ENCODE measurements around the gene TSR3. TPM values are rescaled to one million over a fixed set of nuclear protein-coding genes. Genes with fewer than 3 reads are reported as not detected.
A peak's percentile ranks its signal among the peaks of the same experiment; 100 is the strongest.

The TSR3 gene
- 38.2 TPM for total RNA-seq

DNA sequence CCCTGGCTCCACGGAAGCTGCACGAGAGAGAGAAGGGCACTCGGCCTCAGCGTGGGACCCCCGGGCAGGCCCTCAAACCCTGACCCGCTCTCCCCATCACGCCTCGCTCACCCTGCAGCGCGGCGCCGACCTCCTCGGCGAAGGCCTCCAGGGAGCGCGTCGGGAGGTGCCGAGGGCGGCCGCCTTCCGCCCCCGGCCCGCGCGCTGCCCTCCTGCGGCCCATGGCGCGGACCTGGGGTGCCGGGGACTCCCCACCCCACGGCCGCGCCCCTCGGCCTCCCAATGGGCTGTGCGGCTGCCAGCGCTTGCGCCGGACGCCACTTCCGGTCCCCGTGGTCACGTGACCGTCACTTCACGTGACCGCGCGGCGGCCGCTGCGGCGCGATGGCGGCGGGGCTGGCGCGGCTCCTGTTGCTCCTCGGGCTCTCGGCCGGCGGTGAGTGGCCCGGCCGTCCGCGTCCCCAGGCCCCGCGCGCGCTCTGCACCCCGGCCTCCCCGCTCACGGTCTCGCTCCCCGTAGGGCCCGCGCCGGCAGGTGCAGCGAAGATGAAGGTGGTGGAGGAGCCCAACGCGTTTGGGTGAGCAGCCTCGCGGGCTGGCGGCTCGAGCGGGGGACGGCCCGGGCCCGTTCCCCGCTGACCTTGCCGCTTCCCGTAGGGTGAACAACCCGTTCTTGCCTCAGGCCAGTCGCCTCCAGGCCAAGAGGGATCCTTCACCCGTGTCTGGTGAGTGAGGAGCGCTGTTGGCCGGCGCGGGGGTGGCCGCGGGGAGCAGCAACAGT is at the start of gene TSR3, which contains the start of gene GNPTG:
Gene TSR3, minus strand, starts transcription at position 297 of the 781 bp plus-strand sequence. Its CDS starts 74 bp downstream, at position 223.
Gene GNPTG, plus strand, starts transcription at position 350 of the 781 bp plus-strand sequence. Its CDS starts 35 bp downstream, at position 385.
- DNase-seq (ENCODE audit: low spot score) = peak; percentile 87

GRCh38 chr16:1401061-1401757 is 49.5 kb upstream of the TSR3 start:
- DNase-seq (ENCODE audit: low spot score) = no peak

DNA sequence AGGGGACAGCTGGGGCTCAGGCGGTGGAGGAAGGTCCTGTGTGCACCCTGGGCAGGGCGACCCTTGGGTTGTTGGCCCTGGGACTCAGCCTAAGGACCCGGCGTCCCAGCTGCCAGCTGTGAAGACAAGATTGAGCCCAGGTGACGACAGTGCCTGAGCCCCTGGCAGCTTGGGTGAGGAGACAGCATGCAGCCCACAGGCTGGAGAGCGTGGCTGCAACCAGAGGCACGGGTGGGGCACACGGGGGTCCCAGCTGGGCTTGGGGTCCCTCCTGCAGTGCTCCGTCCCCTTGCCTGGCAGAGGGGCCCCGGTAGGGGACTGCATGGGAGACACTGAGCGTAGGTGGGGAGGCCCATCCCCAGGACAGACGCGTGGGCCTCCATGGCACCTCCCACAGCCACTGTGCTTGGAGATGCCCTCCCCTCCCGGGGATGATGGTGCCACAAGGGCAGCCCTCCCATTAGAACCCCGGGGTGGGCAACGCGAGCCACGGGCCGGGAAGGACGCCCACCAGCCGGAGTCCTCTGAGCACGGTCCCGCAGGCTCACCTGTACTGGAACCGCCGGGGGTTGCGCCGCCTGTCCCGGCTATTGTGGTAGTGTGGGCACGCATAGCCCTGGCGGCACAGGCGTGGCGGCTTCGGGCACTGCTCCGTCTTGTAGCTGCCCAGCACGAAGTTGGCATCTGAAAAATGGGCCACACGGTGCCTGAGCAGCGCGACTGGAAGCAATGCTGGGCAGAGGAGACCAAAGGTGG is 47.3 kb upstream of the TSR3 start:
- DNase-seq (ENCODE audit: low spot score) = no peak

DNA sequence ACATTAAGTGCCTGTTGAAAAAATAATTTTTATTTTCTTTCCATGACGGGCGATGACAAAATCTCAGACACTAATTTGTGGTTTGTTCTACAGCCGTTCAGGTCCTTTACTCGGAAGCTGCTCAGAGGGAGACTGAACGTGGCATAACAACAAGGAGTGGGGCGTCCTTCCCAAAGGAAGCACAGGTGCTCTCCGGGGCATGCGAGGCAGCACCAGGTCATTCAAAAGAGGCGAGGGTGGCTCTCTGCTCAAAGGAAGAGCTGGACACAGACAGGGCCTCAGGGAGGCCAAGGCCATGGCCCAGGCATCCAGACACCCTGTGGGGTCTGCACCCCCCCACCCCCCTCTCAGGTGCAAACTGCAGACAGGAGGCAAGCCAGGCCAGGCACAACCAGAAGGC is 46.7 kb upstream of the TSR3 start:
- DNase-seq (ENCODE audit: low spot score) = no peak

- DNase-seq (ENCODE audit: low spot score) = no peak
Measured at GRCh38 chr16:1397779-1398178, 46.1 kb upstream of the TSR3 start.

DNA sequence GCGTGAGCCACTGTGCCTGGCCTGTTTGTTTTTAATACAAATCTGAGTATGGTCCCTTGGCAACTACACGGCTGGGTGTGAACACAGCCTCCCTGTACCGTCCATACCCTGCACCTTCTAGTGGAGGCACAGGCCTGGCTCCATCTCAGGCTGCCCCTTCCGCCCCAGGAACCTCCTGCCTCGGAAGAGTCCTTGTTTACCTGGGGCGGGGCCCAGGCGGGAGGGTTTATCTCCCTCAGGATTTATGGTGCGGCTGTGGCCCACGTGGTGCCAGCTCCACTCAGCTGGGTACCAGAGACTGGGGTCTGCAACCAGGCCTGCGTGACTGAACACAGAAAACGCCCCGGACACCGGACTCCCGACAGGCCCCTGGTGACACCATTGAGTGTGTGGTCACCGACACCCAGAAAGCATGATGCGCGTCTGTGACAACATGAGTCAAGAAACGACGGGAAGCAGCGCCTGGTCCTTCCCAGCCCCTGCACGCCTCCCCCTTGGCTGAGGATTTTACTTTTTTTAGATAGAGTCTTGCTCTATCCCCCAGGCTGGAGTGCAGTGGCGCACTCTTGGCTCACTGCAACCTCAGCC is 43.9 kb upstream of the TSR3 start:
- no peak for DNase-seq (ENCODE audit: low spot score)

DNA sequence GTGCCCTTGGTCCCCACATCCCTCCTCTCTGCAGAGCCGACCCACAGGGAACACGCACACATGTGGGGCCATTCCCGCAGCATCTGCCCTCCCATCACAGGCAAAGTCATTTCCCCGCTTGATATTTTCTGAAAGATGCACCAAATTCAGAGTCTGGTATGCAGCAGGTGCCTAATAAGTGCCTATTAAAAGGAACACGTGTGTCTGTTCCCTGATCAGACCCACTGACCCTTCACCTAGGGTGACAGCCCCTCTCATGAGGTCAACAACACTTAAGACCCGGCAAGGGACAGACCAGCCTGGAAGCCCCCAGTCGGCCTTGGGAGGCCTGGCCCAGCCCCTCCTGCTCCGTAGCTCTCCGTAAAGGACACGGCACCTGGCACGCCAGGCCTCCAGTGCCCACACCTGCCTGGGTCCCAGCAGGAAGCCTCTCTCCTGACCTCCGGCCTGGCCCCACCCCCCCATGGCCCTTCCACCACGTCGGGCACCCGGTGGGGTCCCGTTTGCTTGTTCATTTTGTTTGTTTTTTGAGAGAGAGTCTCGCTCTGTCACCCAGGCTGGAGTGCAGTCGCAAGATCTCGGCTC is 42.8 kb upstream of the TSR3 start:
- DNase-seq (ENCODE audit: low spot score) = no peak

DNA sequence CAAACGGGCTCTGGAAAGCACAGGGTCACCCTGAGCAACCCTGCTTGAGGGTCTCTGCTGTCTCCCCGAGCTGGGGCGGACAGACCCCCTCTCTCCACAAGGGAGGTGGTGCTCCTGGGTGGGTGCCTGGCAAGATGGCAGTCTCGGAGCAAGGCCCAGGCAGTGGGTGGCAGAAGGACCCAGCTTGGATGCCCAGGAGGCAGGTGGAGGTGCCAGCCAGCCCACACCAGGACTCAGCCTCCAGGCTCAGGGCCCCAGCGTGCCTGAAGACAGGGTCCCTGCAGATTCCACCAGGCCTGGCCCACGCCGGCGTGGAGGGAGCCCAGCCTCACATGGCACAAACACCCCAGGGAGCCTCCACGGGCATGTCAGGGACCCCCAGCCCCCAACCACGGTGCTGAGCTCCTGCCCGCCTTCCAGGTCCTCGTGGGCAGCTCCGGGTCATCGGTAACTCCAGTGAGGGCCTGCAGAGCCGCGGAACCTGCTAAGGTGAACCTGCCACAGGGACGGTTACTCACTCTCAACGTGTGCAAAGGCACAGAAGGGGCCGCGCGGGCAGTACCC is 42.0 kb upstream of the TSR3 start:
- no peak for DNase-seq (ENCODE audit: low spot score)

GRCh38 chr16:1392826-1393225 is 41.1 kb upstream of the TSR3 start:
- no peak for DNase-seq (ENCODE audit: low spot score)

DNA sequence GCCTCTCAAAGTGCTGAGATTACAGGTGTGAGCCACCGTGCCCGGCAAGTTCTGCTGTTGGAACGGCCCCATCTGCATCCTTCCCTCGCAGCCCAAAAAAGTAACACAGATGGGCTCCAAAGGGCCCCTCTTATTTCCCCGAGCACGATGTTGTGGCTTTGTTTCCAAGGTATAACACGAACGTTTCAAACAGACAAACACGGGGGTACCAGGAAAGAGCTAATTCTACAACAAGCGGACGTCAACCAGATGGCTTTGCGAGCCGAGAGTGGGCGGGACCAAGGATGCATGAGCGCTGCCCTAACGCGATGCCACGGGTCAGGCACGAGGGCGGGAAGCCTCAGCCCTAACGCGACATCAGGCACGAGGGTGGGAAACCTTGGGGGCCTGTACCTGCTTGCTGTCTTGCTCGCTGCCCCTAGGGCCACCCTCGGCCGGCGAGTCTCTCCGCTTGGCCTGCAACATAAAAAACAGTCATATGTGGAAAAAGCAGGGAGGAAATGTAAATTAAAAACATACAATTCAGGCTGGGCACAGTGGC is 38.6 kb upstream of the TSR3 start:
- DNase-seq (ENCODE audit: low spot score) = no peak

DNA sequence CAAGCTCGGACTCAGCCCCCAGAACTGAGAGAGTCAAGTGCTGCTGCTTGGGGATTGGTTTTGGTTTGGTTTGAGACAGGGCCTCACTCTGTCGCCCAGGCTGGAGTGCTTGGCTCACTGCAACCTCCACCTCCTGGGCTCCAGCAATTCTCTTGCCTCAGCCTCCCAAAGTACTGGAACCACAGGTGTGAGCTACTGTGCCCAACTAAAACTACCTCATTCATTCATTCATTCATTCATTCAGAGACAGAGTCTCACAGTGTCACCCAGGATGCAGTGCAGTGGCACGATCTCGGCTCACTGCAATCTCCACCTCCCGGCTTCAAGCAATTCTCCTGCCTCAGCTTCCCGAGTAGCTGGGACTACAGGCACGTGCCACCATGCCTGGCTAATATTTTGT is 38.1 kb upstream of the TSR3 start:
- DNase-seq (ENCODE audit: low spot score) = no peak

GRCh38 chr16:1387331-1387730 is 35.7 kb upstream of the TSR3 start:
- no peak for DNase-seq (ENCODE audit: low spot score)

DNA sequence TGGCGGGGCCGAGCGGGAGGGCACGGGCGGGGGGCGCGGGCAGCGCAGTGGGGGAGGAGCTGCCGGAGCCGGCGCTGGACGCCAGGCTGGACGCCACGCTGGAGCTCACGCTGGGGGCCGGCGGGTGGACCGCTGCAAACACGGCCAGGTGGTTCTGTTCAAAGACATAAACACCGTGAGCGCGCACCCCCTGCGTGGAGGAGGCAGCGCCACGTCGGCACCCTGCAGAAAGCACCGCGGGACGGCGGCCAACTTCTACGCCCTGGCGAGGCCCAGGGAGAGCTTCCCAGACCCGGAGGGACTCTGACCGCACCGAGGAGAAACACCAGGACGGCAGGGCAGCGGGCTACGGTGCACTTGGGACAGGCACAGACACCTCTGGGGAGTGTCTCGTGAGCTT is 33.6 kb upstream of the TSR3 start:
- DNase-seq (ENCODE audit: low spot score) = no peak

DNA sequence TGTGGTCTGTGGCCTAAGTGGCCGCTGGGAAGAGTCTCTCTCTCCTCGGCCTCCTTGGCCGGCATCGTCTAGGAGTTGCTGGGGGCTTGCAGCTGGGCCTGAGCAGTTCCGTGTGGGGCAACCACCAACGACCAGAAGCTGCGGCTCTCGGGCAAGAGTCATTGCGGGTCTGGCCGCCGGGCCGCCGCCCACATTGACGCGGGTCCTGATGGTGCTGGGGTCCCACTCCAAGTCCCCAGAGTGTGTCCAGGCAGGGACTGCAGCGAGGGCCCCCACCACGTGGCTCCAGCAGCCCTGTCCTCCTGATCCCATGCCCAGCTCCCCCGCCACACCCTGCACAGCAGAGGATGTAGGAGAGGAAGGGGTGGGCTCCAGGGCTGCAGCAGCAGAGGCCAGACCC is 31.9 kb upstream of the TSR3 start:
- DNase-seq (ENCODE audit: low spot score) = no peak

DNA sequence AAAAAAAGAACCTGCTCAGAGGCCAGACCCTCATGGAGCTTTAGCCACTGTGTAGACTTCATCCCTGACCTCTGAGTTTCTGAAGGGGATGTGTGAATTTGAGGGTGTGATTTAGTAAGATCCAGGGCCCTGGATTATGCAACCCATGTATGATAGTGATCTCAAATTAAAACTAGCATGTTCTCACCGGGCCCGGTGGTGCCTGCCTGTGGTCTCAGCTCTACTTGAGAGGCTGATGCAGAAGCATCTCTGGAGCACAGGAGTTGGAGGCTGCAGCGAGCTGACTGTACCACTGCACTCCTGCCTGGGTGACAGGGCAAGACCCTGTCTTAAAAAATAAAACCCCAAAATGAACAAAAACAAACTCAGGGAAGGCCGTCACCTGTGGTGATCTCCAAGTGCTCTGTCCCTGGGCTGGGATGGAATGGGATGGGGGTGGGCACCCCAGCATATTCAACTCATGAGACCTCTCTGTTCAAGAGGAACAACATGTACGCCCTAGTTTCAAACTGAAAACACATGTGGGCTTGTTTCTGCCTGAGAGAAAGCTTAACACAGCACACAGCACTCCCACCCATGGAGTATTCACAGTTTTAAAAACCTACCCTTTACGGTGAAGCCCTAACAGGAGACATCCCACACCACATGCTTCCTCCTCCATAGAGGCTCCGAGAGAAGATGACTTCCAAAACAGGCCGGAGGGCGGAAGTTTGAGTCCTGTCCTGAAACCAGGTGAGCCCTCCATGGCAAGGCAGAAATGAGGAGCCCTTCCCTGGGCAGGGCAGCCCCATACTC is 30.1 kb upstream of the TSR3 start:
- no peak for DNase-seq (ENCODE audit: low spot score)

DNA sequence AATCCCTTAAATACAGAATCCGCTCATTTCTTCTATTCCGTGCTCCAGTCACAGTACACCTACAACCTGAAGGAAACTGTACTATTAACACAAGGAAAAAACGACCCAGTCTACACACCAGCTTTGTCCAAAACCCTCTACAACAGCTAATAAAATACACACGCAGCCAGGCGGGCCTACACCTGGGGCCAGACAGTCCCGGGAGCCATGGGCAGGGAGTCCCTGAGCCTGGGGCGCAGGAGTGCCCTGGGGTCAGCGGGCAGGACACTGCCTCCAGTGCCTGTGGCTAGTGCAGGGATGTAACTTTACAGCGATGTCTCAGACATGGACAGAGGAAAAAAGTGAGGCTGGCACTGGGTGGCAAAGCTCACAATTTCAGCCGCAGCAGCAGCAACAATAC is 28.5 kb upstream of the TSR3 start:
- DNase-seq (ENCODE audit: low spot score) = no peak

DNA sequence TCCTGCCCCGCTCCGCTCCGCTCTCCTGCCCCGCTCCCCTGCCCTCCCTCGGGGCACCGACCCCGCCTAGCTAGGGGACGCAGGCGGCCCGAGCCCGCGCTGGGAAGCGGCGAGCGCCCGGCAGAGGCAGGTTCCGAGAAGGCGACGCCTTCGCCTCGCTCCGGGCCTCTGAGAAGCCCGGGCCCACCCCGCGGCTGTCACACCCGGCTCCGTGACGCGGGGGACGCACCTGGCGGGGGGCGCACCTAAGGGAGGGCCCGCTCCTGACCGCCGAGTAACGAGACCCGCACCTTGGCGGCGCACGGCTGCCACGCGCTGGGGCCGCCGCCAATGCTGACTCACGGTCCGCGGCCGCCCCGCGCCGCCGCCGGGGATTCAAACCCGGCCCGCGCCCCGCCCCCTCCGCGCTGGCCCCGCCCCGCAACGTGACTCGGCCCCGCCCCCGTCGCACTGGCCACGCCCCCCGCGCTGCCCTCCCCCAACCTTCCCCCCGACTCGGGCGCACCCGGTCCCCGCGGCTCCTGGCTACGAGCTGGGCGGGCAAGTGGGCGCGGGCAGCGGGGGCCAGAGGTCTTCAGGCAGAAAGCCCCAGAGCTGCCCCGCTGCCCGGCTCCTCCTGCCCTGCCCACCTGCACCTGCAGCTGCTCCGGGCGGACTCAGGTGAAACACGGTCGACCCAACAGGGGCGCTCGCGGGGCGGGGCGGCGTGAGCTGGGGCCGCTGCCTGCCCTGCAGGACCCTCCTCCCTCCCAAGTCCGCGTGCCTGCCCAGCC is 27.8 kb upstream of the TSR3 start:
- no peak for DNase-seq (ENCODE audit: low spot score)

DNA sequence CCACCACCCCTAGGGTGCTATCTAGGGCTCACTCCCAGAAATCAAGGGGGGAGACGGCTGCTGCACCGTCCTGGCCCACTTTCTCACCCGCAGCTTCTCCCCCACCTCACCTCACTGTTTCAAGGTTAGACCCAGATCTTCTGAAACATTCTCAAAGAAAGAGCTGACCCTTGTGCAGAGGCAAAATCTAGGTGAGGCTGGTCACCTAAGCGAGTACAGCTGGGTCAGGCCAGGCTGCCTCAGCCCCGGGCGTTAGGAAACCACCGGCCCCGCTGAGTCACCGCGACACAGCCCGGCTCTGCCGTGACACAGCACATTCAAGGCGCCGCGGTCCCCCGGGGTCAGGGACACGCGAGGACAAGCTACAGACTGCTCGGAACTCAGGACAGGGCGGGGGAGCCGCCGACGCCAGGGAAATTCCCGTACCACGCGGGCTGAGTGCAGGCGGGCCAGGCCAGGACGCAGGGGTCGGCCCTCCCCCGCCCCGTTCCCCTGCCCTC is 27.2 kb upstream of the TSR3 start:
- peak; percentile 80 for DNase-seq (ENCODE audit: low spot score)

DNA sequence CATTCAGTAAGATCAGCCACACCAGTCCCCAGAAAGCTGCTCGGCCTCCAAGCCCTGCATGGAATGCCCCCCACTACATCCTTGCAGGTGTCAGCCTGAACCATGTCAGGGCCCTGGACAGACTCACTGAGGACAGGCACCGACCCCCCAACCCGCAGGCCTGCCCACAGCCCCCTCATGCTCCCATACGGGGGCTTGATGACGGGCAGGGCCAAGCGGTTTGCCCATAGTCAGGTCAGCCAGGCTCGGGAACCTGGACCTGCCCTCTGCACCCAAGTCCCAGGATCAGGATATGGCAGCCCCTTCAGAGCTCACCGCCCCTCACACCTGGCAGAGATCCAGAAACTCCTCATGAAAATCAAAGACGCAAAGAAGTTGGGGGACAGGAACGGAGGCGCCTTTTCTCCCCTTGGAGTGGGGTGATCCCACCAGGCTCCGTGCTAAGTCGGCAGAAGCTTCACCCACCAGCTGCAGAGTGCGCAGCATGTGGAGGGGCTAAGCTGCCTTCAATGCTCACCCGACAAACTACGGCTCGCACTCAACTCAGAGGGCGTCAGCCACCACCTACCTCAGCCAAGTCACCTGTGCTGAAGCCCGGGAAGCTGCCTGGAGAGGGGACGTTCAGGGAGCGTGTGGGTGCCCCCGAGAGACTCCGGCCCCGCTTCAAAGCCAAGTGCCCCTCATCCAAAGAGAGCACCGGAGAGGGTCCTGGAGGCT is 26.6 kb upstream of the TSR3 start:
- DNase-seq (ENCODE audit: low spot score) = no peak

Data from ureter (tissue), 1 donor.